Transverse colon (tissue), 4 donors: ENCODE data around the gene ARL6IP5.

Experiments used
- POLR2A ChIP-seq: fragments of 450-650 bp; IDR thresholded peaks from one replicate; pipeline ENCODE4 v1.6.1; 2016; ENCODE audit warnings: antibody characterized with exemption, mild to moderate bottlenecking, moderate library complexity
- POLR2AphosphoS5 ChIP-seq, 3 donors: sonication (generic); formaldehyde crosslinking; IDR thresholded peaks; one replicate each; pipeline ENCODE4 v1.6.1; 2016; ENCODE audit warnings: antibody characterized with exemption in 3 of 3
- TF ChIP-seq, protein P1 (sequence below), 5 experiments: fragments of 200-600 bp in 3 of 5; fragments of 450-650 bp in 2 of 5; sonication (generic) in 3 of 5; IDR thresholded peaks; 1 replicate in 2 of 5; 2 replicates in 3 of 5; pipeline ENCODE4 v1.5.1; 2016 to 2017; ENCODE audit warnings: antibody characterized with exemption in 5 of 5, inconsistent platforms in 3 of 5, mild to moderate bottlenecking in 2 of 5, moderate library complexity in 1 of 5

DNA sequence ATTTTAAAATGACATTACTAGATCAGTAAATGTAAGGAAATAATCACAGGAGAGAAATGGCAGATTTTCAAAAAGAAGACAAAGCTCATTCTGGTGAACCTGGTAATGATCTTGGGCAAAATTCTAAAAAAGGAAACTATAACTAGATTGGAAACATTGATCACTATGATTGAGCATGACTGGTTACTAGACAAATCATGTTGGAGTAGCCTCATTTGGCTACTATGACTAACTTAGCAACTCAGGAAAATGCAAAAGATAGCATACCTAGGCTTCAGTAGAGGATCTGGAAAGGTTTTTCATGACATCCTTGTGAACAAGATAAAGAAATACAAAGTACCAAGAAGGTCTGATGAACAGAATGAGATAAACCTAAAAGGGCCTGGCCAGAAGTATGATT is 25.0 kb upstream of the ARL6IP5 start:
- TF ChIP-seq, protein P1, sequence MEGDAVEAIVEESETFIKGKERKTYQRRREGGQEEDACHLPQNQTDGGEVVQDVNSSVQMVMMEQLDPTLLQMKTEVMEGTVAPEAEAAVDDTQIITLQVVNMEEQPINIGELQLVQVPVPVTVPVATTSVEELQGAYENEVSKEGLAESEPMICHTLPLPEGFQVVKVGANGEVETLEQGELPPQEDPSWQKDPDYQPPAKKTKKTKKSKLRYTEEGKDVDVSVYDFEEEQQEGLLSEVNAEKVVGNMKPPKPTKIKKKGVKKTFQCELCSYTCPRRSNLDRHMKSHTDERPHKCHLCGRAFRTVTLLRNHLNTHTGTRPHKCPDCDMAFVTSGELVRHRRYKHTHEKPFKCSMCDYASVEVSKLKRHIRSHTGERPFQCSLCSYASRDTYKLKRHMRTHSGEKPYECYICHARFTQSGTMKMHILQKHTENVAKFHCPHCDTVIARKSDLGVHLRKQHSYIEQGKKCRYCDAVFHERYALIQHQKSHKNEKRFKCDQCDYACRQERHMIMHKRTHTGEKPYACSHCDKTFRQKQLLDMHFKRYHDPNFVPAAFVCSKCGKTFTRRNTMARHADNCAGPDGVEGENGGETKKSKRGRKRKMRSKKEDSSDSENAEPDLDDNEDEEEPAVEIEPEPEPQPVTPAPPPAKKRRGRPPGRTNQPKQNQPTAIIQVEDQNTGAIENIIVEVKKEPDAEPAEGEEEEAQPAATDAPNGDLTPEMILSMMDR (IDR thresholded peaks at IDR 0.05): no peak
- TF ChIP-seq POLR2AphosphoS5 (IDR thresholded peaks at IDR 0.05) (no peak), POLR2A (no peak)
